Heart left ventricle (tissue), 16 donors: Measurements from ENCODE around the gene NEUROD4. TPM values are rescaled to one million over a fixed set of nuclear protein-coding genes. Genes with fewer than 3 reads are reported as not detected.

Experiments used
- ATAC-seq, 4 donors: fragments of 200-7000 bp; cut with Tn5 transposase; one replicate each; pipeline ENCODE4 v1.9.1; 2020 to 2022; ENCODE audit warnings: moderate library complexity in 4 of 4, mild to moderate bottlenecking in 3 of 4, moderate number of reproducible peaks in 1 of 4
- DNase-seq, 5 donors: peaks; one replicate each; pipeline ENCODE4 v3.0.0-alpha.2; 2020
- H3K27ac ChIP-seq, 12 donors: fragments of 200-600 bp; sonication (generic) in 4 of 12; one replicate each; pipeline versions ENCODE4 v1.5.0 to v1.8.0; 2016 to 2022; ENCODE audit warnings: mild to moderate bottlenecking in 2 of 12
- H3K27me3 ChIP-seq, 9 donors: fragments of 200-600 bp; sonication (generic) in 2 of 9; one replicate each; pipeline versions ENCODE4 v1.5.1 to v1.8.0; 2016 to 2022; ENCODE audit warnings: mild to moderate bottlenecking in 3 of 9
- H3K36me3 ChIP-seq, 9 donors: fragments of 200-600 bp; sonication (generic) in 2 of 9; one replicate each; pipeline versions ENCODE4 v1.5.0 to v1.8.0; 2018 to 2022; ENCODE audit warnings: mild to moderate bottlenecking in 2 of 9
- H3K4me1 ChIP-seq, 12 donors: fragments of 200-600 bp; sonication (generic) in 4 of 12; one replicate each; pipeline versions ENCODE4 v1.5.0 to v1.8.0; 2016 to 2022; ENCODE audit warnings: mild to moderate bottlenecking in 3 of 12
- H3K4me3 ChIP-seq, 12 donors: fragments of 200-600 bp; sonication (generic) in 4 of 12; one replicate each; pipeline versions ENCODE4 v1.5.0 to v1.8.0; 2017 to 2022; ENCODE audit warnings: mild to moderate bottlenecking in 9 of 12, moderate library complexity in 4 of 12
- H3K9me3 ChIP-seq, 12 donors: fragments of 200-600 bp; sonication (generic) in 4 of 12; one replicate each; pipeline versions ENCODE4 v1.5.0 to v1.8.0; 2016 to 2022; ENCODE audit warnings: mild to moderate bottlenecking in 1 of 12
- CTCF ChIP-seq, 12 donors: fragments of 200-600 bp; sonication (generic) in 4 of 12; IDR thresholded peaks; one replicate each; pipeline versions ENCODE4 v1.5.0 to v1.8.0; 2018 to 2022; ENCODE audit warnings: antibody characterized with exemption in 12 of 12, mild to moderate bottlenecking in 5 of 12
- POLR2A ChIP-seq, 2 donors: fragments of 450-650 bp; IDR thresholded peaks; one replicate each; pipeline ENCODE4 v1.6.1; 2017; ENCODE audit warnings: antibody characterized with exemption in 2 of 2, mild to moderate bottlenecking in 2 of 2, moderate library complexity in 2 of 2
- WGBS, 4 donors: extraction: QIAGEN DNeasy Blood & Tissue Kit in 2 of 4; methylation state at CpG; one replicate each; pipeline versions ENCODE4 v1.1.5 to v1.1.7; 2013 to 2018; 5-methylcytosine and 5-hydroxymethylcytosine counted together
- intact Hi-C, 10 donors: fragments of 100-400 bp; cut with DNase I; formaldehyde crosslinking; loops; one replicate each; pipeline versions ENCODE4 v1.11.1 to v1.14.2; 2022
- polyA plus RNA-seq, 2 donors: library from polyadenylated mRNA; stranded (reverse); fragments of 200-250 nt; gene quantifications; one replicate each; pipeline ENCODE4 v1.2.3, GENCODE V29; 2013
- total RNA-seq, 9 donors: library from RNA; depleted of rRNA in 2 of 9; stranded (reverse); fragments of >200 nt in 2 of 9; fragmentation: NEBNext Ultra II Directional in 3 of 9; extraction: Animal tissue kit (Norgen Biotek cat#: 25700) in 3 of 9; gene quantifications; one replicate each; pipeline versions ENCODE4 v1.1.0 to v1.2.4, GENCODE V29; 2016 to 2023
- donor health status: ischemic (EF 13 %, LVEDD 7.1; RV severe dilation, severe dysfunction).
- donor health status: healthy with polysubstance abuse.
- donor health status: DM: no; HTN: yes; CAD: no.
- donor health status: DM: no; HTN: no; CAD: no.
- donor health status: ischemic (EF 25% LVEDD 6.9; RV normal size, moderate dysfunction).
- donor health status: ischemic (EF 25% LVEDD 5.7; RV mildly dilated, moderate dysfunction).
- donor health status: healthy.
- donor health status: DM: yes; HTN: yes; CAD: no.
- donor health status: ischemic (EF 35%, LVEDD 5.7; RV mildly dilated, moderate dysfunction).
- donor health status: nonischemic (EF 11% LVEDD 7.7; RV severe dilation, severe dysfunction).
- donor health status: DM: yes; HTN: yes; CAD: no.
- donor health status: PGD.
- donor health status: ischemic (EF 29% LVEDD 5.4; RV normal size, mild dysfunction).
- donor health status: nonischemic (EF 23%, LVEDD 6.1; RV moderate dilation, normal function).

NEUROD4 gene
- total and polyA plus RNA-seq, 11 donors, result not detected

- H3K9me3 ChIP-seq, result no peaks in the 10 kb centered on the region
- no peaks in the 10 kb centered on the region for H3K4me1 ChIP-seq
- H3K36me3 ChIP-seq, result no peaks in the 10 kb centered on the region
- H3K4me3 ChIP-seq, result no peak overlapping the region
- intact Hi-C loops, result no loop called here
- WGBS, 4 donors, result 85% methylated on average over 4 of the region's 4 CpGs
- DNase-seq, result no peak
- TF ChIP-seq POLR2A (IDR thresholded peaks at IDR 0.05) (no peak), CTCF (IDR thresholded peaks at IDR 0.05) (no peak)
- no peak for ATAC-seq
- peaks cover 0 to 46% (median 14%) of the 10 kb centered on the region in 9 donors for H3K27me3 ChIP-seq
- no peak overlapping the region for H3K27ac ChIP-seq
These were observed 39.0 kb downstream of the NEUROD4 start for GRCh38 chr12:55058776-55059175.

GRCh38 chr12:55060470-55060869, 40.7 kb downstream of the NEUROD4 start:
- H3K27me3 ChIP-seq, result peaks cover 0 to 41% (median 14%) of the 10 kb centered on the region in 9 donors
- intact Hi-C loops, result loop anchor here in 1 of 10 donors (10.0 kb wide), 1 partner anchor 316 kb away; no protein-coding TSS in a partner anchor

GRCh38 chr12:55061024-55061423, 41.2 kb downstream of the NEUROD4 start:
- Histone ChIP-seq H3K9me3 (no peaks in the 10 kb centered on the region), H3K27me3 (peaks cover 0 to 41% (median 14%) of the 10 kb centered on the region in 9 donors), H3K4me3 (no peak overlapping the region), H3K27ac (no peak overlapping the region), H3K4me1 (no peaks in the 10 kb centered on the region), H3K36me3 (no peaks in the 10 kb centered on the region)
- WGBS, 4 donors, result 55 to 68% (median 56%) methylated on average over 3 of the region's 3 CpGs
- TF ChIP-seq POLR2A (IDR thresholded peaks at IDR 0.05), result no peak
- ATAC-seq, result no peak
- no peak for DNase-seq
- intact Hi-C loops, result loop anchor here in 1 of 10 donors (10.0 kb wide), 1 partner anchor 316 kb away; no protein-coding TSS in a partner anchor

More at GRCh38 chr12:55060470-55060869, 40.7 kb downstream of the NEUROD4 start:
- WGBS, 4 donors, result 64 to 86% (median 76%) methylated on average over 2 of the region's 2 CpGs
- ATAC-seq (no peak), DNase-seq (no peak)
- H3K4me1 ChIP-seq, result no peaks in the 10 kb centered on the region
- TF ChIP-seq CTCF (IDR thresholded peaks at IDR 0.05) (no peak), POLR2A (IDR thresholded peaks at IDR 0.05) (no peak)
- no peak overlapping the region for H3K27ac ChIP-seq
- H3K4me3 ChIP-seq, result no peak overlapping the region
- no peaks in the 10 kb centered on the region for H3K9me3 ChIP-seq
- H3K36me3 ChIP-seq, result no peaks in the 10 kb centered on the region

GRCh38 chr12:55063291-55063690, 43.5 kb downstream of the NEUROD4 start:
- TF ChIP-seq POLR2A (IDR thresholded peaks at IDR 0.05) (no peak), CTCF (IDR thresholded peaks at IDR 0.05) (no peak)

GRCh38 chr12:55065535-55065934, 45.8 kb downstream of the NEUROD4 start:
- no peak for DNase-seq
- Histone ChIP-seq H3K27me3 (peaks cover 0 to 49% (median 13%) of the 10 kb centered on the region in 9 donors), H3K27ac (no peak overlapping the region), H3K36me3 (no peaks in the 10 kb centered on the region), H3K4me3 (no peak overlapping the region), H3K9me3 (no peaks in the 10 kb centered on the region), H3K4me1 (no peaks in the 10 kb centered on the region)
- no peak for ATAC-seq
- intact Hi-C loops, result loop anchor here in 1 of 10 donors (10.0 kb wide), 1 partner anchor 321 kb away; no protein-coding TSS in a partner anchor
- WGBS, 4 donors, result 59 to 73% (median 68%) methylated on average over 4 of the region's 4 CpGs
- TF ChIP-seq POLR2A (IDR thresholded peaks at IDR 0.05) (no peak), CTCF (IDR thresholded peaks at IDR 0.05) (no peak)

More at GRCh38 chr12:55063291-55063690, 43.5 kb downstream of the NEUROD4 start:
- WGBS, 4 donors, result 55 to 61% (median 59%) methylated on average over 2 of the region's 2 CpGs
- Histone ChIP-seq H3K27ac (no peak overlapping the region), H3K27me3 (peaks cover 0 to 53% (median 13%) of the 10 kb centered on the region in 9 donors), H3K36me3 (no peaks in the 10 kb centered on the region), H3K9me3 (no peaks in the 10 kb centered on the region), H3K4me1 (no peaks in the 10 kb centered on the region), H3K4me3 (no peak overlapping the region)
- intact Hi-C loops, result loop anchor here in 1 of 10 donors (10.0 kb wide), 1 partner anchor 318 kb away; no protein-coding TSS in a partner anchor
- DNase-seq (no peak), ATAC-seq (no peak)
